ENCODE results near the gene MUC2. TPM values are rescaled to one million over a fixed set of nuclear protein-coding genes. Genes with fewer than 3 reads are reported as not detected.

The MUC2 gene
- total RNA-seq, 4 donors from 2014 or later = 0.04 TPM; not detected in 3

- 92% methylated on average over 7 of the region's 40 CpGs; no CpG with 5 or more reads in 1 of the 2 donors for WGBS, 2 donors
- TF ChIP-seq POLR2A (IDR thresholded peaks at IDR 0.05) (no peak), CTCF (IDR thresholded peaks at IDR 0.05) (no peak)
- intact Hi-C loops (cut with DNase I) = no loop called here
- Histone ChIP-seq H3K27ac (no peak overlapping the region), H3K9me3 (no peaks in the 10 kb centered on the region), H3K27me3 (peaks cover 0 to 31% (median 0%) of the 10 kb centered on the region in 4 donors), H3K4me1 (peaks cover 0 to 18% (median 3%) of the 10 kb centered on the region in 3 donors), H3K36me3 (no peaks in the 10 kb centered on the region), H3K4me3 (no peak overlapping the region)
- no peak for DNase-seq
Measured at GRCh38 chr11:1087961-1088926, 13.6 kb downstream of the MUC2 start.

- no peak overlapping the region for H3K4me3 ChIP-seq
- H3K9me3 ChIP-seq = no peaks in the 10 kb centered on the region
- H3K4me1 ChIP-seq = peaks cover 0 to 9% (median 0%) of the 10 kb centered on the region in 3 donors
- no peak overlapping the region for H3K27ac ChIP-seq
- 94% methylated on average over 5 to 8 of the region's 33 CpGs for WGBS, 2 donors
- intact Hi-C loops (cut with DNase I) = no loop called here
- TF ChIP-seq CTCF (IDR thresholded peaks at IDR 0.05) (no peak), POLR2A (IDR thresholded peaks at IDR 0.05) (no peak)
- no peak for DNase-seq
- H3K27me3 ChIP-seq = peaks cover 0 to 22% (median 0%) of the 10 kb centered on the region in 4 donors
- no peaks in the 10 kb centered on the region for H3K36me3 ChIP-seq
Measured at GRCh38 chr11:1088927-1089737, 14.5 kb downstream of the MUC2 start.

GRCh38 chr11:1089738-1090599 is 15.3 kb downstream of the MUC2 start:
- TF ChIP-seq POLR2A (IDR thresholded peaks at IDR 0.05) = no peak
- TF ChIP-seq CTCF (IDR thresholded peaks at IDR 0.05) = no peak
- peaks cover 0 to 14% (median 0%) of the 10 kb centered on the region in 4 donors for H3K27me3 ChIP-seq
- H3K4me1 ChIP-seq = peaks cover 0 to under 1% (median 0%) of the 10 kb centered on the region in 3 donors
- WGBS, 2 donors = 55 to 82% methylated on average over 5 to 15 of the region's 31 CpGs
- H3K36me3 ChIP-seq = no peaks in the 10 kb centered on the region
- intact Hi-C loops (cut with DNase I) = no loop called here
- H3K4me3 ChIP-seq = no peak overlapping the region
- no peak overlapping the region for H3K27ac ChIP-seq
- DNase-seq = no peak
- H3K9me3 ChIP-seq = no peaks in the 10 kb centered on the region

DNA sequence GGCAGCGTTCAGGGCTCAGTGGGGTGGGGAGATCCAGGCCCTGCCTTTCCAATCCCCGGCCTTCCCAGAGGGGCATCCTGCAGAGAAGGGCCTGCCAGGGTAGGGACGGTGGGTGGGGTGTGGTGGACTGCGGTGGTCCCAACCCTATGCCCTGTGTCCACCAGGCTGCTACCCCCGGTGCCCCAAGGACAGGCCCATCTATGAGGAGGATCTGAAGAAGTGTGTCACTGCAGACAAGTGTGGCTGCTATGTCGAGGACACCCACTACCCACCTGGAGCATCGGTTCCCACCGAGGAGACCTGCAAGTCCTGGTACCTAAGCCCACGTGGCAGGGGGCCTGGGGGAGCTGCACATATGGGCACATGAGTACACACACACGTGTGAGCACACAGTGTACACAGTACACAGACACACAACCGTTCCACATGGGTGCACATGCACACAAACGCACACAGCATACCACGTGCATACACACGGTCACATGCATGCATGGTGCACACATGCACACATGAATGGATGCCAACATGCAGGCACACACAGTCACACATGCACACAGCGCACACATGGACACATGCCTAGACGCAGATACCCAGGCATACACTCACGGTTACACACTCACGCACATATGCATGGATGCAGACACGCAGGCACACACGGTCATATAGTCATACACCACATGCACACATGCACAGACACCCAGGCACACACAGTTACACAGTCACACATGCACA is 16.1 kb downstream of the MUC2 start:
- Histone ChIP-seq H3K27me3 (peaks cover 0 to 6% (median 0%) of the 10 kb centered on the region in 4 donors), H3K9me3 (no peaks in the 10 kb centered on the region), H3K36me3 (no peaks in the 10 kb centered on the region), H3K4me3 (no peak overlapping the region), H3K4me1 (no peaks in the 10 kb centered on the region), H3K27ac (no peak overlapping the region)
- intact Hi-C loops (cut with DNase I) = no loop called here
- WGBS, 2 donors = 80 to 90% methylated on average over 2 to 9 of the region's 20 CpGs
- DNase-seq = no peak
- TF ChIP-seq POLR2A (IDR thresholded peaks at IDR 0.05) = no peak
- no peak for TF ChIP-seq CTCF (IDR thresholded peaks at IDR 0.05)
